ENCODE measurements around the gene KRT25.

GRCh38 chr17:40718930-40719329, 36.2 kb downstream of the KRT25 start:
- TF ChIP-seq CTCF (IDR thresholded peaks at IDR 0.05; ENCODE audit: low read length) (no peak), EZH2 (IDR thresholded peaks at IDR 0.05; ENCODE audit: borderline replicate concordance, low read length) (no peak)

Data from OCI-LY1 (cell line).